Activated CD8-positive, alpha-beta T cell treated with anti-CD3 and anti-CD28 coated beads, Interleukin-2, amount 10 ng/mL, durations not matched to agents 7 days and 5 days (primary cell): ENCODE results near the gene SOCS1. TPM values are rescaled to one million over a fixed set of nuclear protein-coding genes. Genes with fewer than 3 reads are reported as not detected.

Source experiments
- ATAC-seq: fragments of 150-1000 bp; cut with Tn5 transposase; one replicate; pipeline ENCODE4 v1.10.0; 2021; ENCODE audit warnings: moderate library complexity
- CTCF ChIA-PET: fragments of 350-600 bp; sonication (Branson Sonifier 250); formaldehyde crosslinking; loops from one replicate; lab custom pipeline; 2021; ENCODE audit warnings: antibody characterized with exemption; lab: Charles Lee
- POLR2A ChIA-PET: fragments of 350-600 bp; sonication (Branson Sonifier 250); formaldehyde crosslinking; loops from one replicate; lab custom pipeline; 2021; ENCODE audit warnings: antibody characterized with exemption; lab: Charles Lee
- DNase-seq: peaks from one replicate; pipeline ENCODE4 v3.0.0-alpha.2; 2020
- H3K27ac Mint-ChIP-seq: one replicate; pipeline ENCODE4 v1.8.0; 2021; ENCODE audit warnings: mild to moderate bottlenecking, mixed read lengths
- H3K27me3 Mint-ChIP-seq: one replicate; pipeline ENCODE4 v1.8.0; 2021; ENCODE audit warnings: low read depth, mixed read lengths
- H3K36me3 Mint-ChIP-seq: one replicate; pipeline ENCODE4 v1.8.0; 2021; ENCODE audit warnings: low read depth, mixed read lengths
- H3K4me1 Mint-ChIP-seq: one replicate; pipeline ENCODE4 v1.8.0; 2021; ENCODE audit warnings: low read depth, mixed read lengths
- H3K4me3 Mint-ChIP-seq: one replicate; pipeline ENCODE4 v1.8.0; 2021; ENCODE audit warnings: mild to moderate bottlenecking, mixed read lengths
- H3K9me3 Mint-ChIP-seq: one replicate; pipeline ENCODE4 v1.8.0; 2022; ENCODE audit warnings: mixed read lengths; ENCODE audit not compliant: insufficient read depth
- total RNA-seq, 2 experiments: library from RNA; stranded (reverse); gene quantifications; one replicate each; pipeline ENCODE4 v1.2.3, GENCODE V29; 2021

SOCS1 gene
- total RNA-seq, 2 experiments from 2014 or later: 170 to 174 TPM

DNA sequence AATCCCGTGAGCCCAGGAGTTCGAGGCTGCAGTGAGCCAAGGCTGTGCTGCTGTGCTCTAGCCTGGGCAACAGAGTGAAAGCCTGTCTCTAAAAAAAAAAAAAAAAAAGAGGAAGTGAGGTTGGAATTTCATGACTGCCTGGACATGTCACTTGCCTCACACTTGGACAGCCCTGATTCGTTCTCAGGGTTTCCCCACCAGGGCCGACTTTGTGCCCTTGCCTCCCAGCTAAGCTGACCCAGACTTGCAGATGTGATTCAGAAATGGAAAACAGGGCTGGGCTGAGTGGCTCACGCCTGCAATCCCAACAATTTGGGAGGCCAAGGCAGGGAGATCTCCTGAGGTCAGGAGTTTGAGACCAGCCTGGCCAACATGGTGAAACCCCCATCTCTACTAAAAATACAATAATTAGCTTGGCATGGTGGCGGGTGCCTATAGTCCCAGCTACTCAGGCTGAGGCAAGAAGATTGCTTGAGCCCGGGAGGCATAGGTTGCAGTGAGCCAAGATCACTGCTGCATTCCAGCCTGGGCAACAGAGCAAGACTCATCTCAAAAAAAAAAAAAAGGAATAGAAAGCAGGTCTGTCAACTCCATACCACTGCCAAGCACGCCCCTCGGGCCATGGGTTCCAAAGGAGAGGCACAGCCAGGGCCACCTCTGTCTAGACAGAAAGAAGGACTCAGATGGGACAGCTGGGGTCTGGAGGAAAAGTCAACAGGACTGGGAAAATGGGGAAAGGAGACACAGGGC, 46.9 kb downstream of the SOCS1 start:
- H3K36me3 Mint-ChIP-seq: peaks cover 12% of the 10 kb centered on the region
- ChIA-PET CTCF (interaction anchor here (0.9 to 1.2 kb wide), 2 partner anchors 9 kb away, joined by 3 to 5 read pairs; no protein-coding TSS in a partner anchor), POLR2A (interaction anchor here (1.1 to 2.0 kb wide), 3 partner anchors 10 to 43 kb away, joined by 3 to 8 read pairs (median 4); no protein-coding TSS in a partner anchor)
- DNase-seq (no peak), ATAC-seq (no peak)
- H3K27me3 Mint-ChIP-seq: no peaks in the 10 kb centered on the region
- H3K4me1 Mint-ChIP-seq: peaks cover 52% of the 10 kb centered on the region
- H3K4me3 Mint-ChIP-seq: no peak overlapping the region
- H3K27ac Mint-ChIP-seq: no peak overlapping the region
- H3K9me3 Mint-ChIP-seq: no peaks in the 10 kb centered on the region

DNA sequence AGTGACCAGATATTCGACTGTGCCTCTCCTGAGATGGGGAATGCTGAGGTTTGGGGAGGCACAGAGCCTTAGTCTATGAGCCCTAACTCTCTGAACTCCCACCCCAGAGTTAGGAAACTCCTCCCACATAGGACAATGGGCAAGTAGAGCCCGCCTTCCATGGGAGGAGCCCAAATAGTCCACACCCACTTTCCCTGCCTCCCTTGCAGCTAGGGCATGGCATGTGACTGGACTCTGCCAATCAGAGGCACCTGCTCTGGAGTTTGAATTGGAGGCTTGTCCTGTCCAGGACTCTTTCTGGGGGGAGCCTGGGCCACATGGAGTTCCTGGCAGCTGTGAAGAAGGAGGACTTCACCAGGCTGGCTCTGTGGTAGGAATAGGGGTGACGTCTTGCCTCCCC, 48.4 kb downstream of the SOCS1 start:
- no peak overlapping the region for H3K4me3 Mint-ChIP-seq
- ChIA-PET POLR2A (interaction anchor here (2.0 kb wide), 1 partner anchor 17 kb away, joined by 8 read pairs; no protein-coding TSS in a partner anchor), CTCF (interaction anchor here (1.5 to 3.2 kb wide), 2 partner anchors 10 to 48 kb away, joined by 4 to 28 read pairs; partner anchors contain the start of gene SOCS1)

DNA sequence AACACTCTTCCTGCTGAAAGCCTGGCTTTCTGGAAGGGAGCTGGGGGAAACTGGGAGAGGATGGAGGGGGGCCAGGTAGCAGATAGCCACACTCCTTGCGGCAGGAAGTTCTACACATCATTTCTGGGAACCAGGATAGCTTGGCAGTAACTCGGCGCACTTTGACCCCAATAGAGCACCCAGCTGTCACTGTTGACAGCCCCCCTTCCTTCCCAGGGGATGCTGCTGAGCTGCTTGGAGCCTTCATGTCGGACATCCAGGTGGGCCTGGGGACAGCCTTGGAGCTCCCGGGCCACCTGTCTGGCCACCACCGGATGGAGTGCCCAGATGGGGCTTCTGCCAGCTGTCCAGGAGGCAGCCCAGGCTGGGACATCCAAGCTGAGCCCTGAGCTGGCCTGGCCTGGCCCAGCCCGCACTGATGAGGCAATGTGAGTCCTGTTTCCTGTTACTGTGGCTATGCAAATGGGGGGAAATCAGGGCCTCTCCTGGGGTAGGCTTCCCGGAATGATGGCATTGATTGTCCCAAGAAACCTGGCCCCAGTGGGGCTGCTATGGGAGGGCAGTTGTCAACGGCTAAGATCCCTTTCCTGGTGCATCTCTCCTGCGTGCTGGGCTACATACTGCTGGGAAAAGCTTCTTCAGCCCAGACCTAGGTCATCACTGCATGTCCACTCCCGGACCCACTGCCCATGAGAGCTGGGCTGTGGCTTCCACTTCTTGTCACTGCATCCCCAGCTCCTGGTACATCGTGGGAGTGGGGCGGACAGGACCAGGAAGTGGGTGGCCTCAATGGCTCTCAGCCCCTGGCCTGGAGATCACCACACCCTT, 50.0 kb downstream of the SOCS1 start:
- Mint-ChIP-seq H3K27ac (peak overlapping the region; percentile 83), H3K9me3 (no peaks in the 10 kb centered on the region), H3K27me3 (no peaks in the 10 kb centered on the region), H3K4me1 (peaks cover 65% of the 10 kb centered on the region), H3K4me3 (no peak overlapping the region), H3K36me3 (peaks cover 12% of the 10 kb centered on the region)
- CTCF ChIA-PET: interaction anchor here (0.7 to 3.2 kb wide), 9 partner anchors 10 to 223 kb away, joined by 3 to 28 read pairs (median 4); partner anchors contain the start of gene SOCS1
- peak; percentile 31 for ATAC-seq
- no peak for DNase-seq
- POLR2A ChIA-PET: interaction anchor here (0.9 to 2.0 kb wide), 4 partner anchors 12 to 52 kb away, joined by 4 to 10 read pairs (median 5); no protein-coding TSS in a partner anchor

More for the DNA sequence above, 48.4 kb downstream of the SOCS1 start:
- H3K27me3 Mint-ChIP-seq: no peaks in the 10 kb centered on the region
- peaks cover 58% of the 10 kb centered on the region for H3K4me1 Mint-ChIP-seq
- peak; percentile 36 for DNase-seq
- peak overlapping the region; percentile 83 for H3K27ac Mint-ChIP-seq
- no peak for ATAC-seq
- no peaks in the 10 kb centered on the region for H3K9me3 Mint-ChIP-seq
- H3K36me3 Mint-ChIP-seq: peaks cover 12% of the 10 kb centered on the region

DNA sequence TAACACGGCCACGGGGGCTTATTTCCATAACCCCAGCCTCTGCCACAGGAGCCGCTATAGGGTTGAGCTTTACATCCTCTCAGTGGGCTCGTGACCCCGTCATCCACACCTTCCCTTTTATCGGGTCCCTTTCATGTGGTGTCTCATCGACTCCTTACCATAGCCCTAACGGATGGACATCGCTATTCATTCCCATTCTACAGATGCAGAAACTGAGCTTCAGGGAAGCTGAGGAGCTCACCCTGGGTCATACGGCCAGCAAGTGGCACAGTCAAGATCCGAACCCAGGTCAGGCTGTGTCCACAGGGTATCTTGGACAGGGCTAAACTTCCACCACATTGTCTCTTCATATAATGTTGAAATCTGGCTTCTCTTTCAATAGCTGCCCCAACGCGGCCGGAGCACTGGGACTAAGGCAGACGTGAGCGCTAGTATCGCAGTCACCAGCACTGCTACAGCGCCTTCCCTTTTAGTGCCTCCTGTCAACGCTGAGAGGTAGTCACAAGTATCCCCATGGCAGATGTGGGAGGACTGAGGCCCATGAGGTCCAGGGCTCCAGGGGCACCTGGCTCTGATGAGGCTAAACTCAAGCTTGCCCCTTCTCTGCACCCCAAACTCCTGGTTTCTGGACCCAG, 50.8 kb downstream of the SOCS1 start:
- no peak overlapping the region for H3K4me3 Mint-ChIP-seq
- ChIA-PET CTCF (interaction anchor here (1.1 to 3.2 kb wide), 5 partner anchors 10 to 223 kb away, joined by 4 to 28 read pairs (median 6); no protein-coding TSS in a partner anchor), POLR2A (interaction anchor here (0.9 to 2.0 kb wide), 3 partner anchors 20 to 53 kb away, joined by 4 to 10 read pairs (median 6); no protein-coding TSS in a partner anchor)
- H3K9me3 Mint-ChIP-seq: no peaks in the 10 kb centered on the region
- H3K27ac Mint-ChIP-seq: peak overlapping the region; percentile 54
- H3K27me3 Mint-ChIP-seq: no peaks in the 10 kb centered on the region
- peaks cover 70% of the 10 kb centered on the region for H3K4me1 Mint-ChIP-seq
- no peak for ATAC-seq
- no peak for DNase-seq
- H3K36me3 Mint-ChIP-seq: peaks cover 12% of the 10 kb centered on the region

DNA sequence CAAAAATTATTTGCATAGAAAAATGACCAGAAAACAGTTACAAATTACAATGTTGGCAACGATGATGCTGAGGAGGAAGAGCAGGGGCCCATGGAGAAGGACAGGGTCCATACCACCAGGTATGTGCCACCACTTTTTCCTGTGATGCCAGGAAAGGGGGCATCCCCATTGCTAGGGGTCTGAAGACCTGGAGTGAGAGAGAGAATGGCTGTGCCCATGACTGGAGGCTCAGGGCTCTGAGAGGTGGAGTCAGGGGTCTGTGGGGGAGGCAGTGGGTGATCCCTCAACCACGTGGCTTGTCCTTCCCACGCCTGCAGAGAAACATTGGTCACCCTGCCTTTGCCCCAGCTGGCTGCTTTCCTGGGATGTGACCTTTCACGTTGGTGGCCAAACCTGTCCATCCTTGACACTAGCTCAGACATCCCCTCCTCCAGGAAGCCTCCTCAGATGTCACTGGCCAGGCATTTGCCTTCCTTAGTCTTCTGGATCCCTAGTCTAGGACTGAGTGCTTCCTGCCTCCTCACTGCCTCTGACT, 51.4 kb downstream of the SOCS1 start:
- ChIA-PET CTCF (interaction anchor here (1.1 to 3.2 kb wide), 3 partner anchors 10 to 29 kb away, joined by 4 to 28 read pairs (median 6); no protein-coding TSS in a partner anchor), POLR2A (interaction anchor here (0.5 to 2.0 kb wide), 2 partner anchors 20 to 47 kb away, joined by 3 to 10 read pairs; no protein-coding TSS in a partner anchor)
- no peak for ATAC-seq
- Mint-ChIP-seq H3K36me3 (peaks cover 12% of the 10 kb centered on the region), H3K27ac (peak overlapping the region; percentile 54), H3K4me3 (no peak overlapping the region), H3K4me1 (peaks cover 68% of the 10 kb centered on the region), H3K27me3 (no peaks in the 10 kb centered on the region), H3K9me3 (no peaks in the 10 kb centered on the region)
- DNase-seq: no peak

Other genes with a start within 250 kb of the SOCS1 start
- not detected for gene TNP2, start 13.1 kb upstream of the SOCS1 start, total RNA-seq
- not detected for gene PRM3, start 17.4 kb upstream of the SOCS1 start, total RNA-seq
- gene PRM2, start 20.3 kb upstream of the SOCS1 start, total RNA-seq: not detected
- not detected for gene PRM1, start 25.1 kb upstream of the SOCS1 start, total RNA-seq
- gene RMI2, start 89.3 kb upstream of the SOCS1 start, total RNA-seq: 10 to 100 TPM; 65.6 to 67.0 TPM